GF-D8 (cell line): ENCODE results near the gene KRT83.
"Not testable (repeated sequence)": the region's sequence is repeated elsewhere in the genome, so short reads cannot be mapped to it uniquely, and the experiment has no call there.

Experiments
- DNase-seq: peaks from one replicate; lab custom pipeline; 2025; lab: John Stamatoyannopoulos, UW

KRT83 gene

DNA sequence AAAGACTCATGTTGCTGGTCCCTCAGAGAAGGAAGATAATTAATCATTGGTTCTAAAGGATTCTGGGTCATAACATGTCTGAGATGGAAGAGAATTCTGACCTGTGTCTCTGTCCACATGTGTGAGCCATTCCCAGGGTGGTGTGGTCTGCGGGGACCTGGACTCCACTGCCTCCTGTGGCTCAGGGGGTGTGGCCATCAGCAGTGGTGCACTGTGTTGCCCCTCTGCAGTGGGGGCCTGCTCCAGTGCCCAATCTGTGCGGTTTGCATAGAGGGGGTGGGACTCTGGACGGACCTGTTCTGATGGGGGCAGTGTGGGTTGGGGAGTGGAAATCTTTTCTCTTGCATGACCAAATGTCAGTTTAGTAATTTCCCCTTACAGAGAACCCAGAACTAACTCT, 32.6 kb upstream of the KRT83 start:
- DNase-seq, result no peak

DNA sequence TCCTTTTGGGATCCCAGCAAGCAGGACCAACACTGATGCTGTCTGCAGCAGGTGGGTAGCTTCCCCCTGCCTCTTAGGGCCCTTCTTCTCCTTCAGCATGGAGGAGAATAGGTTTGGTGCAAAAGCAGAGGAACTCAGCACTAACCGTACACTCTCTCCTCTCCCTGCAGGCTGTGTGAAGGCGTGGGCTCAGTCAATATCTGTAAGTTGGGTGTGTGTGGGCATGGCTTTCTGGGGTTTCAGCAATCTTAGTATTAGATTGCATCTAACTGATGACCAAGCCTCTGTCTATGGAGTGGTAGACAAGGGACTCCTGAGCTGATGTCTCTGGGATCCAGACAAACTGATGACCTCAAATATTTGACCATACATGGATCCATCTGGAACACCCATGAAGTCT, 31.8 kb upstream of the KRT83 start:
- no peak for DNase-seq

DNA sequence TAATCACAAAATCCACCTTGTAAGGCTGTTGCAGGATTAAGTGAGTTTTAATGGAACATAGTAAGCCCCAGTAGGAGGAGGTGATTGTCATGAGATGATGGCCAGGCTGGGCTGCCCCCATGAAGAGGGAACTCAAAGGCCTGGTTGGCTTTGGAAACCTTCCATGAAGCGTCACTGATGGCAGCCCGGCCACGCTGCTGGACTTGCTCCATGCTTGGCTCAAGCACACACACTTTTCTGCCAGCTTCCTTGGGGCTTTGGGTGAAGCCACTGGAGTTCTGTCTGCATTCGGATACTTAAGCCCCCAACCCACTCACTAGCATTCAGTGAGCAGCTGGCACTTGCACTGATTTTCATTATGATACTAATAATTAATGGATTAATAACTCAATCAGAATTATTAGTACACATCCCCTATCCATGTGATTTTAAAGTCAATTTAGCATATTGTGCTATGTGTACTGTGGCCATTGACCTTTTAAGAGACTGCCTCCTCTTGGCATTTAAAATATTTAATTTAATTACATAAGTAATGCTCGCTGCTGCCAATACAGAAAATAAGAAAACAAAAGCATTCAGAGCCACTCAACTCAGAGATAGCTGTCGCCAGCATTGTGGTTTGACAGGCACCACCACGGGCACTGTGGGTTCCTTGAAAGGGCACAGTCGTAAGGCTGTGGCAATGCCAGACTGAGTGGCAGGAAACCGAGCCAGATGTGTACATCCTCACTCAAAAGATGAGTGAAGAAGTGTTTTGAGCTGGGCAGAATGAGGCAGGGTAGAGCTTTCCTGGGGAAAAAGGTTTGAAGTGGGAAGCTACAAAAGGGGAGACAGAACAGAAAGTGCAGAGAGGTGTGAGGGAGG, 30.2 kb upstream of the KRT83 start:
- no peak for DNase-seq

DNA sequence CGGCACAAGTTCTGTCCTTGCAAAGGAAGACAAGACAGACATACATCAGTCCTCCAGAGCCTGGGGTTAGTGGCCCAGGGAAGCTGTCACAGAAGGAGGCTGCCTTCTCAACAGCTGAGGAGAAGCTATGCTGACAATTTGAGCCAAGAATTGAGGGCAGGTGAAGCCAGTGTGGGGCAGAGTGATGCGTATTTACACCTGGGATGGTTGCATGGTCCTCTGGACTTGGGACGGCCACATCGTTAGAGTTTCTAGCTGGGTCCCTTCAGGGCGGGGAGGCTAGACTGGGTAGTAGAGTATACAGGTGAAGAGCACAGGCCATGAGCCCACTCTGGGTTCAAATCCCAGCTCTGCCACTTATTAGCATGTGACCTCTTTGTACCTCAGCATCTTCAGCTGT, 29.6 kb upstream of the KRT83 start:
- DNase-seq, result no peak

DNA sequence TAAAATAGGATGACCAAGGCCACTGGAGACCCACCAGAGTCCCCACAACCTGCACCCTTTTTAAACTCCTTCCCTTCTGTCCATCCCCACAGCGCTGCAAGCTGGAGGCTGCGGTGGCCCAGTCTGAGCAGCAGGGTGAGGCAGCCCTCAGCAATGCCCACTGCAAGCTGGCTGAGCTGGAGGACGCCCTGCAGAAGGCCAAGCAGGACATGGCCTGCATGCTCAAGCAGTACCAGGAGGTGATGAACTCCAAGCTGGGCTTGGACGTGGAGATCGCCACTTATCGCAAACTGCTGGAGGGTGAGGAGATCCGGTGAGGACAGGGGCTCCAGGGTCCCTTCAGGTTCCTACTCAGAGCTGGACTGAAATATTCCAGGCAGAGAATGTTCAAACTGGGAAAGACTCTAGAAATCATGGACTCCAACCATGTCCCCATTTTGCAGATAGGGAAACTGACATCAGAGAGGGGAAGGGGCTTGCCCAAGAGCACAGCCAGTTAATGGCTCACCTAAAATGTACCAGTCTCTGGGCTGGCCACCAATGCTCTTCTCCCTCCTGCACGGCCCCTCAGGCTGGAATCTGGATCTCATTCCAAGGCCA, 28.9 kb upstream of the KRT83 start:
- DNase-seq, result no peak

DNA sequence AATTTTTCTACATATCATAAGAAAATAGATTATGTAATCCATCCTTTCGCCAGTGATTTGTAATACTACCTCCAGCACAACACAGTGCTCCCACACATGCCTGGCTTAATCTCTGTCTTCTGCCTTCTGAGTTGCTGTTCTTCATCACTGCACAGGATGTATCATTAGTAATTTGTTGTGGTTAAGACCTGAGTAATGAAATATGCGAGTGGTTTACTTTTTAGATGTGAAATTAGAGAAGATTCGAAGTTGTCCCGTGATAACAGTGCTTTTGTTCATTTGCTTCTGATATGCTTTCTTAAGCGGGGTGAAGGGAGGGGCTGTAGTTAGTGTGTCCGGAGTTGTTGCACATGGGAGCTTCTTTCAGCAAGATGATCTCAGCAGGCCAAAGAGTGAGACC, 28.0 kb upstream of the KRT83 start:
- no peak for DNase-seq

DNA sequence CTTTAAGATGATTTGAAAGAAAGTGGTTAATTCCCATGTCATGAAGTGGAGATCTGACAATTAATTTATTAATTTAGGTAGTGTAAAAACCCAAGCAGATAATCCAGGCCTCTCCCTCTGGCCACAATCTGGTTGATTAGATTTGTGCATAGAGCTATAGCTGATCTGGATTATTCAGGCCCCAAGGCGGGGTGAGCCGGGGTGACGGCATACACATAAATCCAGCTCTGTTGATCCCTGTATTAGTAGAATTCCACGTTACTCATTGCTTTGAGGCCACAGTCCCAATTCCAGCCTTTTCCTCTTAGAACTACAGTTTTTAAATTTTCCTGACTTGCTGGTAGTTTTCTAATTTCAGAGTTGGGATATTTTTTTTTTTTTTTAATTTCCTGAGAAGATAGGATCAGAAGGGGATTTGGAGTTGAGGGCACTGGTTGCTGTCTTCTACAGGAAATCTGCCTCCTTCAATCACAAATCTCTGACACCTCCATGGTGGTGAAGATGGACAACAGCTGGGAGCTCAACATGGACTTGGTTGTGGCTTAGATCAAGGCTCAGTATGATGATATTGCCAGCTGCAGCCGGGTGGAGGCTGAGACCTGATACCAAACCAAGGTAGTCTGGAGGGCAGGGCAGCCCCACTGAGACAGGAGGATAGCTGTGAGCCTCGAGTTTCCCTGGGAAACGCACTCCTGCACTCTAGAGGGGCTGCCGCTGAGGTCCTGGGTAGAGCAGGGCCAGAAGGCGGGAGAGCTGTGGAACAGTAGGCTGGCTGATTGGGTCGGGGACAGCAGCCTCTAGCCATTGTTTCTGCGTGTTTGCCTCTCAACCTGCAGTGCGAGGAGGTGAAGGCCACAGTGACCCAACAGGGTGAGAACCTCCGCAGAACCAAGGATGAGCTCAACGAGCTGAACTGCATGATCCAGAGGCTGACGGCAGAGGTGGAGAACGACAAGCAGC, 26.6 kb upstream of the KRT83 start:
- DNase-seq, result no peak

DNA sequence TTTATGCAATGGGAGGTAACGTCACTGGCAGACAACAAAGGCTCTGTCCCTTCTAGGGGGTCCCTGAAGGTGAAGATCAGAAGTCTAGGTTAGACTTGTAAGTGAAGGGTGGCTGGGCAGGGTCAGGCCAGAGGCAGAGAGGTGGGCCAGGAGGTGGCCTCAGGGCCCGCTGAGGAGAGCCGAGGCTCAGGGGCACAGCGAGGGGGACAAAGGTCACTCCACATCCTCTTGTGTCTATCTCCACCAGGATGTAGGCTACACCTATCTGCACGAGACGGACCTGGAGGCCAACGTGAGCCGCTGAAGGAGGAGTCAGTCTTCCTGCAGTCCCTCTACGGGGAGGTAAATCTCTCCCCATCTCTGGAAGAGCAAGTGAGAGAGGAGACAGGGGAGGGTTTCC, 25.8 kb upstream of the KRT83 start:
- DNase-seq, result no peak

DNA sequence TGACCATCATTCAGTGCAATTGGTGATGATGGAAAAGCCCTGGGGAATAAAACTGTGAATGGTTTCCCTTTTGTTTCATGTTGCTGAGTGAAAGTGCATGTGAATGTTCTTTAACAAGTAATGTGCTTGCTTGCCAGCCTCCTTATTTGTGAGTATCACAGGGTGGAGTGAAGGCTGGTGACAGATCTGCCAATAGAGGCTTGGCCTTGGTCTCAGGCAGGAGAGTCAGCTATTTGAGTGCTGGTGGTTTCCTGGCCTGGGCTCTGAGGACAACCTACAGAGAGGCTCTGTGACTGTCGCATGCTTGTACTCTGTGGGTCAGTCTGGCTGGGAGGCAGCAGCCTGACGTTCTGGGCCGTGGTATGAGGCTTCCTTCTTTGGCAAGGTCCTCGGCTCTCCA, 25.4 kb upstream of the KRT83 start:
- no peak for DNase-seq

DNA sequence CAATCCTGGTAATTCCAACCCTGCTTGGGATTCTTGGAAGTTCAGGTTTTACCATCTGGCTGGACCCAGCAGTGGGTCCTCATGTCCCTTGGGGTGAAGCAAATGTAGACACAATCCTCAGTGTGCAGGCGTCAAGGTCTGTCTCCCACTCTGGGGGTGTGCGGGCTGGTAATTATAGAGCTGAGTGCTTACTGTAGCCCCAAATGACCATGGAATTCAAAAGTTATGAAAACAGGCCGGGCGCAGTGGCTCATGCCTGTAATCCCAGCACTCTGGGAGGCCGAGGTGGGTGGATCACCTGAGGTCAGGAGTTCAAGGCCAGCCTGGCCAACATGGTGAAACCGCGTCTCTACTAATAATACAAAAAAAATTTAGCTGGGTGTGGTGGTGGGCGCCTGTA, 23.8 kb upstream of the KRT83 start:
- not testable (repeated sequence) for DNase-seq

DNA sequence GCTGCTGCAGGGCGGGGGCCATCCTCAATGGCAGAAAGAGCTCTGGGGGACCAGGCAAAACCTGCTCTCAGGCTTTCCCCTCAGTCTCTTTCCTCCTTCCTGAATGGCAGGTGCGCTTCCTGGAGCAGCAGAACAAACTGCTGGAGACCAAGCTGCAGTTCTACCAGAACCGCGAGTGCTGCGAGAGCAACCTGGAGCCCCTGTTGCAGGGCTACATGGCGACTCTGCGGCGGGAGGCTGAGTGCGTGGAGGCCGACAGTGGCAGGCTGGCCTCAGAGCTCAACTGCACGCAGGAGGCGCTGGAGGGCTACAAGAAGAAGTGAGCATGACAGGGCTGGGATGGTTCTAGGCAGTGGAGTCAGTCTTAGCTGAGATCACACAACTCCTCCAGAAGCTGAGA, 22.9 kb upstream of the KRT83 start:
- no peak for DNase-seq

DNA sequence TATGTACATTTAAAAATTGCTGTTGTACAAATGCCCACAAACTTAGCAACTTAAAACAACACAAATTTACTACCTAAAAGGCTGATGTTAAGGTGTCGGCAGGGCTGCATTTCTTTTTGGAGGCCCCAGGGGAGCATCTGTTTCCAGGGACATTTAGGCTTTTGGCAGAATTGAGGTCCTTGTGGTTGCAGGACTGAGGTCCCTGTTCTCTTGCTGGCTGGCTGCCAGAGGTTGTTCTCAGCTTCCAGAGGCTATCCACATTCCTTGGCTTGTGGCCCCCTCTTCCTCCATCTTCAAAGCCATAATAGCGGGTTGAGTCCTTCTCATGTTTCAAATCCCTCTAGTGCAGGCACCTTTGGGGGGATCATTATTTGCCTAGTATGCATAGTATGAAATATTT, 22.4 kb upstream of the KRT83 start:
- DNase-seq, result no peak

DNA sequence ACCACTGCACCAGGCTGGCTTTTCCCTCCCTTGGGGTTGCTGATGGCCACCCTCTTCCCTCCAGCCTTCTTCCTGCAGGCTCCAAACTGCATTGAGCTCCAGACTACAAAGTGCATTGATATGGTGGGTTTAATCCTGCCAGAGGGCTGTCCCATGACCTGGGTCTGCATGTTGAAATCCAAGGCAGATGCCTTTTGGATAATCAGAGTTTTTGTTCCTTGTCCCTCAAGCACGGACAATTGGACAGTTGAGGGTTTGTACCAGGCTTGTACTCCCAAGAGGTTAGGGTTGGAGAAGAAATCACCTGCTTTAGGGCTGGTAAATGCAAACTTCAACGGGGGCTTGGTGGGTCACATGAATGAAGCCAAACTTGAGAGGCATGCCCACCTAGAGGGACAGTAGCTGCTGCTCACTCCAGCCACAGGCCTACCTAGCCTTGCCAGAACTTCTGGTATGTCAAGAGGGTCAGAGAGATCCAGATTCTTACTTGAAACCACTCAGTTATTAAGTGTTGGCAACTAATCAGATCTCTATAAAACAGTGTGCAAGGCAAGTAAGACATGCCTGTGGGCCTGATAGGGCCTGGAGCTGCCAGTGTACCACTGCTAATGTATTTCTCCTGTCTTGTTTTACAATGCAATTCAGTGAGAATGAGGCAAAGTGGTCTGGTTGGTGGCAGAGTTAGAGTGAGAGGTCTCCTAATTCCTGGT, 21.7 kb upstream of the KRT83 start:
- DNase-seq, result no peak

DNA sequence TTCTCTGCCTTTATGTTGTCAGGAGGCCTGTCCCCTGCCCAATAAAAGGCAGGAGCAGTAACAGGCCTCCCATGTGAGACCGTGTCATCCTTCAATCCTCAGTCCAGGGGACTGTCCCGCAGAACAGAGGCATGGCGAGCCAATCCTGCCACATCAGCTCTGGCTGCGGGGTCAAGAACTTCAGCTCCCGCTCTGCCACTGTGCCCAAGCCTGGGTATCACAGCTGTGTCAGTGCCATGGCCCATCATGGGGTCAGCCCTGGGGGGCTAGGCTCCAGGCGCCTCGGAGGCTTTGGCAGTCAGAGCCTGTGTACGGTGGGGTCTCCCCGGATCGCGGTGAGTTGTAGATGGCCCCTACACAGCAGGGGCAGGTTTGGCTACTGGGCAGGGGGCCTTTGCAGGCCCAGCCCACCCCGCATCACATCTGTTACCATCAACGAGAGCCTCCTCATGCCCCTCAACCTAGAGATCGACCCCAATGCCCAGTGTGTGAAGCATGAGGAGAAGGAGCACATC, 19.9 kb upstream of the KRT83 start:
- no peak for DNase-seq

DNA sequence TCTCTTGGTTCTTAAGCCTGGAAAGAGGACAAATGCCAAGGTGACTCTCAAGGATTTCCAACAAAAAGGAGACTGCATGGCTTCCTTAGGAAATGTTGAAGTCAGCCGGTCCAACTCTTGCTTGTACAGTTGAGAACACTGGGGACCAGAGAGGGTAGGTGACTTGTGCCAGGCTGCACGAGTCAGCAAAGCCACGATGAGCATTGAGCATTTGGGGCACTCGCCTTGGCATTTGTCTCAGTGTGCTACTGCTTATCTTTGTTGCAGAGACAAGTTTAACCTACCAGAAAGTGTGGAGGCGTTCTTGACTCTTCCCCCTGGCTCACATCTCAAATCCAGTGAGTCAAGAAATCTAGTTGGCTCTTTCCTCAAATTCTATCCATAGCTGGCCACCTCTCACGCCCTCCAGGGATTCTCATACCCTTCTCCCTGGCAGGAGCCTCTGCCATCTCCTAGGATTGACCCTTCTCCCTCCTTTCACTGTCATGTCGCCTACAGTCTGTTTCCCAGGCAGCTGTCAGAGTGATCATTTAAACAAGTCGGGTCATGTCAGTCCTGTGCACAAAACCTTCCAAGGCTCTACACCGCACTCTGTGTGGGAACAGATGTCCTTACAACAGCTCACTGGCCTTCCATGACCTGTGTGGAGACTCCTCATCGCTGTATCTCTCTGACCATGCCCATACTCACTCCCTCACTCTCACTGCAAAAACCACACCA, 17.2 kb upstream of the KRT83 start:
- DNase-seq, result no peak

DNA sequence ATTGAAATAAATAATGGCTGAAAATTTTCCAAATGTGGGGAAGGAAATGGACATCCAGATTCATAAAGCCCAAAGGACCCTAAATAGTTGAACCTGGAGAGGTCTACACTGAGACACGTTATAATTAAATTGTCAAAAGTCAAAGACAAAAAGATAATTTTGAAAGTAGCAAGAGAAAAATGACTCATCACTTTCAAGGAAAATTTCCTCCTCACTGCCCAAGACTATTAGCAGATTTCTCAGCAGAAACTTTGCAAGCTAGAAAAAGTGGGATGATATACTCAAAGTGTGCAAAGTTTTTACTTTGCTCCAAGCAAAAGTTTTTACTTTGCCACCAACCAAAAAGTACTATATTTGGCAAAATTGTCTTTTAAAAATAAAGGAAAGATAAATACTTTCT, 15.9 kb upstream of the KRT83 start:
- no peak for DNase-seq

DNA sequence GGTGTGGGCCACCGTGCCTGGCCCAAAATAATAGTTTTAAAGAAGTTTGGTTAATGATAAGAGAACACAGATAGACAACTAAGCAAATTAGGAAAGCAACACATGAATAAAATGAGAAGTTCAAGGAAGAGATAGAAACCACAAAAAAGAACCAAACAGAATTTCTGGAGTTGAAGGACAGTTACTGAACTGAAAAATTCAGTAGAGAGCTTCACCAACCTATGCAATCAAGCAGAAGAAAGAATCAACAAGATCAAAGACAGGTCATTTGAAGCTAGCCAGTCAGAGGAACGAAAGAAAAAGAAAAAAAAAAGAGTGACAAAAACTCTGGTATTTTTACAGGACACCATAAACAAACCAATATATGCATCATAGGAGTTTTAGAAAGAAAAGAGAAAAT, 15.4 kb upstream of the KRT83 start:
- no peak for DNase-seq

DNA sequence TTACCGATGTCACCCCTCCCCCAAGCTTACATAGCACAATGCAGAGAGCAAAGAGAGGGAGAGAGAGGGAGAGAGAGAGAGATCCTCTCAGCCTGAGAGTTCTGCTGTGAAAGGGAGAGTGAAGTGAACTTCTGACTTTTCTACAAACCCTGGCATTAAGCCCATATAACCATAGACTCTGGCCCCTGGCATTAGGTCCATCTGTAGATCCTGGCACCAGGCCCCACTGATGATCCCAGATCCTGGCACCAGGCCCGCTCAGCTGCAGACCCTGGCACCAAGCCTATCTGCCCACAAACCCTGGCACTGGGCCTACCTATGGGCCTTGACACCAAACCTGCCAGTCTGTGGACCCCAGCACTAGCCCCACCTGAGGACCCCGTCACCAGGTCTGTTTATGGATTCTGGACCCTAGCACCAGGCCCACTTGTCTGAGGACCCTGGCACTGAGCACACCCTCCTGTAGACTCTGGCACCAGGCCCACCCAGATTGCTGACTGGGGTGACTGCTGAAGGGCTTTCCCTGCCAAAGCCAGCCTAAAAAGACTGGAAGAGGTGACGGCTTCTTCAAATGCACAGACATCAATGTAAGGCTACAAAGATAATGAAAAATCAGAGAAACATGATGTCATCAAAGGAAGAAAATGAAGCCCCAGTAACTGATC, 14.5 kb upstream of the KRT83 start:
- no peak for DNase-seq

DNA sequence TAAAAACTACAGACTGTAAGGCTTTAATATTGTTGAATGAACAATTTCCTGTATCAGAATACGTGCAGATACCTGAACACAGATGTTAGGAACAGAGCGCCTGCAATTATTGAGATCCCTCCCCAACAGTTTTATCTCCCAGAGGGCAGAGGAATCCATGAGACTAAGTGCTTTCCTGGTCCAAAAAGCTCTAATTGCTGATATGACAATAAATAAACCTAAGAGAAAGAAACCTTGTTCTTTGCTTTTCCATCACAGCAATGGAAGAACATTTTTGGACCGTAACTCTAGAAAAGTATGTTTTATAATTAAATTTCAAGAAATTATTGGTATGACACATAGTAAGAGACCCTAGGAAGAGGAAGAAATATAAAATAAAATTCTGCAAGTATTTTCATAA, 13.0 kb upstream of the KRT83 start:
- DNase-seq, result no peak

DNA sequence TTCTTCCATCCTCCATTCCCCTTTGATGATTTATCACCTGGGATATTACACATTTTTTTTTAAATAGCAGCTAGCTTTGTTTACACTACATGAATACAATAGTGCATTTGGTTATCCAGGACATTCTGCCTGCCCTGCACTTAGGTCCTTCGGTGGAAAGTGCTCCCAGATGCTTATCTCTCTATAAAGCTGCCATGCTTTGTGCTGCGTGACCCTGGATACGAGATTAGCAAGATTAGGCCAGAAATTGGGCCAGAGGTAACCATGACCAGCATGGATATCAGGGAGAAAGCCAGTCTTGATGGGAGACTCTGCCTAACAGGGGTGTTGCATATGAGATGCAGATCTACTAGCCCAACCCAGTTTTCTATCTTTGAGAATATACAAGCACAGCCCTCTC, 12.1 kb upstream of the KRT83 start:
- no peak for DNase-seq

DNA sequence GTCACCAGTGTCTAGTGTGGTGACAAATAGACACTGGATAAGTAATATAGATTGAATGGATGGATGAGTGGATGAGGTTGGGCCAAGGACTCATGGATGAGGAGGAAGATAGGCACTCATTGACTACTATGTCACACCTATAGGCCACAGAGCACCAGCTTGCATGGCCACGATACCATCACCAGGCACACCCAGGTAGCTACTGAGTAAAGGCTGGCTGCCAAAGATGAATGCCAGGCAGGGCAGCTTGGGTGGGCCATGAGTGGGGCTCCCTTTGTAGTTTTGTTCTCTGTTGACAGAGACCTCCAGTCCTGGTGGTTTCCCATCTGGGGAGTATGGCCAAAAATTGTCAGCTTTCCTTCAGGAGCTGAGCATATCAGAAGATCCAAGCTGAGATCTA, 11.2 kb upstream of the KRT83 start:
- DNase-seq, result no peak
